ENCODE results near the gene GBGT1.
"Not testable (repeated sequence)": the region's sequence is repeated elsewhere in the genome, so short reads cannot be mapped to it uniquely, and the experiment has no call there.

Gene GBGT1

GRCh38 chr9:133194597-133194996 lies 30.9 kb upstream of the GBGT1 start:
- FAIRE-seq, result no peak

GRCh38 chr9:133191989-133192388 lies 28.3 kb upstream of the GBGT1 start:
- no peak for FAIRE-seq

GRCh38 chr9:133189826-133190225 lies 26.1 kb upstream of the GBGT1 start:
- FAIRE-seq, result no peak

GRCh38 chr9:133188843-133189180 lies 25.1 kb upstream of the GBGT1 start:
- no peak for FAIRE-seq

GRCh38 chr9:133188006-133188842 lies 24.5 kb upstream of the GBGT1 start:
- no peak for FAIRE-seq

GRCh38 chr9:133187561-133188005 lies 23.9 kb upstream of the GBGT1 start:
- FAIRE-seq, result no peak

GRCh38 chr9:133186736-133187135 lies 23.0 kb upstream of the GBGT1 start:
- FAIRE-seq, result no peak

- no peak for FAIRE-seq
These were observed 21.3 kb upstream of the GBGT1 start for GRCh38 chr9:133184971-133185370.

- no peak for FAIRE-seq
These were observed 18.4 kb upstream of the GBGT1 start for GRCh38 chr9:133182151-133182550.

GRCh38 chr9:133181561-133181960 lies 17.8 kb upstream of the GBGT1 start:
- FAIRE-seq, result no peak

- no peak for FAIRE-seq
These were observed 17.2 kb upstream of the GBGT1 start for GRCh38 chr9:133180953-133181352.

- FAIRE-seq, result no peak
These were observed 9.3 kb upstream of the GBGT1 start for GRCh38 chr9:133173056-133173455.

- no peak for FAIRE-seq
These were observed 7.6 kb upstream of the GBGT1 start for GRCh38 chr9:133171161-133171961.

GRCh38 chr9:133170716-133171115 lies 7.0 kb upstream of the GBGT1 start:
- FAIRE-seq, result no peak

GRCh38 chr9:133169687-133170086 lies 6.0 kb upstream of the GBGT1 start:
- FAIRE-seq, result not testable (repeated sequence)

- no peak for FAIRE-seq
These were observed 5.4 kb upstream of the GBGT1 start for GRCh38 chr9:133169102-133169501.

- no peak for FAIRE-seq
These were observed 4.7 kb upstream of the GBGT1 start for GRCh38 chr9:133168432-133168831.

GRCh38 chr9:133167769-133168168 lies 4.1 kb upstream of the GBGT1 start:
- FAIRE-seq, result no peak

- no peak for FAIRE-seq
These were observed 3.5 kb upstream of the GBGT1 start for GRCh38 chr9:133167096-133167730.

- FAIRE-seq, result no peak
These were observed 2.7 kb upstream of the GBGT1 start for GRCh38 chr9:133166392-133166791.

- FAIRE-seq, result no peak
These were observed 1.7 kb upstream of the GBGT1 start for GRCh38 chr9:133165452-133165730.

- FAIRE-seq, result no peak
These were observed 477 bp upstream of the GBGT1 start for GRCh38 chr9:133164191-133164590.

GRCh38 chr9:133162861-133163503 lies 732 bp downstream of the GBGT1 start:
- no peak for FAIRE-seq
